Memory B cell (primary cell): Measurements from ENCODE around the gene NXN.
"Not testable (repeated sequence)": the region's sequence is repeated elsewhere in the genome, so short reads cannot be mapped to it uniquely, and the experiment has no call there.

ENCODE experiments used
- ATAC-seq: fragments of 150-1000 bp; cut with Tn5 transposase; 2 replicates; pipeline ENCODE4 v1.10.0; 2021; ENCODE audit warnings: low read depth, mild to moderate bottlenecking, moderate library complexity
- DNase-seq, 2 donors: peaks; one replicate each; pipeline ENCODE4 v3.0.0; 2022; ENCODE audit warnings: low spot score in 2 of 2
- H3K27ac Mint-ChIP-seq: one replicate; pipeline ENCODE4 v1.8.0; 2022; ENCODE audit warnings: mild to moderate bottlenecking, moderate library complexity, mixed read lengths
- H3K27me3 Mint-ChIP-seq: one replicate; pipeline ENCODE4 v1.8.0; 2022; ENCODE audit warnings: mixed read lengths
- H3K36me3 Mint-ChIP-seq: one replicate; pipeline ENCODE4 v1.8.0; 2022; ENCODE audit warnings: mild to moderate bottlenecking, mixed read lengths
- H3K4me1 Mint-ChIP-seq: one replicate; pipeline ENCODE4 v1.8.0; 2022; ENCODE audit warnings: mixed read lengths
- H3K4me3 Mint-ChIP-seq: one replicate; pipeline ENCODE4 v1.8.0; 2022; ENCODE audit warnings: mild to moderate bottlenecking, moderate library complexity, mixed read lengths
- H3K9me3 Mint-ChIP-seq: one replicate; pipeline ENCODE4 v1.8.0; 2022; ENCODE audit warnings: mixed read lengths

NXN gene

GRCh38 chr17:945672-946071, 33.9 kb downstream of the NXN start:
- ATAC-seq (no peak), DNase-seq (no peak)
- Mint-ChIP-seq H3K4me1 (no peaks in the 10 kb centered on the region), H3K9me3 (no peaks in the 10 kb centered on the region), H3K27me3 (peaks cover 6% of the 10 kb centered on the region), H3K4me3 (no peak overlapping the region), H3K27ac (no peak overlapping the region), H3K36me3 (no peaks in the 10 kb centered on the region)

- Mint-ChIP-seq H3K27ac (no peak overlapping the region), H3K9me3 (no peaks in the 10 kb centered on the region), H3K27me3 (no peaks in the 10 kb centered on the region), H3K36me3 (no peaks in the 10 kb centered on the region), H3K4me1 (no peaks in the 10 kb centered on the region), H3K4me3 (no peak overlapping the region)
- ATAC-seq (no peak), DNase-seq (no peak)
Measured at GRCh38 chr17:944266-944826, 35.2 kb downstream of the NXN start.

- no peaks in the 10 kb centered on the region for H3K4me1 Mint-ChIP-seq
- ATAC-seq (no peak), DNase-seq (no peak)
- no peaks in the 10 kb centered on the region for H3K9me3 Mint-ChIP-seq
- no peak overlapping the region for H3K27ac Mint-ChIP-seq
- no peaks in the 10 kb centered on the region for H3K36me3 Mint-ChIP-seq
- no peak overlapping the region for H3K4me3 Mint-ChIP-seq
- peaks cover 2% of the 10 kb centered on the region for H3K27me3 Mint-ChIP-seq
Measured at GRCh38 chr17:935485-935884, 44.1 kb downstream of the NXN start.

GRCh38 chr17:933312-934073, 46.1 kb downstream of the NXN start:
- H3K36me3 Mint-ChIP-seq = no peaks in the 10 kb centered on the region
- no peaks in the 10 kb centered on the region for H3K4me1 Mint-ChIP-seq
- ATAC-seq = no peak
- H3K27ac Mint-ChIP-seq = no peak overlapping the region
- H3K27me3 Mint-ChIP-seq = peaks cover 4% of the 10 kb centered on the region
- H3K9me3 Mint-ChIP-seq = no peaks in the 10 kb centered on the region
- H3K4me3 Mint-ChIP-seq = no peak overlapping the region
- no peak for DNase-seq

- H3K4me3 Mint-ChIP-seq = no peak overlapping the region
- ATAC-seq (no peak), DNase-seq (no peak)
- H3K27ac Mint-ChIP-seq = no peak overlapping the region
- H3K9me3 Mint-ChIP-seq = no peaks in the 10 kb centered on the region
- no peaks in the 10 kb centered on the region for H3K4me1 Mint-ChIP-seq
- no peaks in the 10 kb centered on the region for H3K36me3 Mint-ChIP-seq
- H3K27me3 Mint-ChIP-seq = peaks cover 10% of the 10 kb centered on the region
Measured at GRCh38 chr17:930258-930657, 49.3 kb downstream of the NXN start.

- no peak for DNase-seq
Measured at GRCh38 chr17:929586-929985, 50.0 kb downstream of the NXN start.

GRCh38 chr17:927611-928461, 51.7 kb downstream of the NXN start:
- Mint-ChIP-seq H3K4me1 (no peaks in the 10 kb centered on the region), H3K27ac (no peak overlapping the region), H3K9me3 (no peaks in the 10 kb centered on the region), H3K27me3 (peaks cover 16% of the 10 kb centered on the region), H3K4me3 (no peak overlapping the region), H3K36me3 (no peaks in the 10 kb centered on the region)
- ATAC-seq = no peak
- DNase-seq = no peak

More at GRCh38 chr17:929586-929985, 50.0 kb downstream of the NXN start:
- no peak overlapping the region for H3K27ac Mint-ChIP-seq
- no peak overlapping the region for H3K4me3 Mint-ChIP-seq
- no peaks in the 10 kb centered on the region for H3K9me3 Mint-ChIP-seq
- ATAC-seq = no peak
- peaks cover 12% of the 10 kb centered on the region for H3K27me3 Mint-ChIP-seq
- H3K36me3 Mint-ChIP-seq = no peaks in the 10 kb centered on the region
- H3K4me1 Mint-ChIP-seq = no peaks in the 10 kb centered on the region

GRCh38 chr17:925817-926216, 53.8 kb downstream of the NXN start:
- no peak for ATAC-seq
- H3K9me3 Mint-ChIP-seq = no peaks in the 10 kb centered on the region
- H3K4me1 Mint-ChIP-seq = no peaks in the 10 kb centered on the region
- no peak for DNase-seq
- no peak overlapping the region for H3K4me3 Mint-ChIP-seq
- no peak overlapping the region for H3K27ac Mint-ChIP-seq
- H3K27me3 Mint-ChIP-seq = peaks cover 21% of the 10 kb centered on the region
- H3K36me3 Mint-ChIP-seq = no peaks in the 10 kb centered on the region

GRCh38 chr17:924711-925475, 54.7 kb downstream of the NXN start:
- Mint-ChIP-seq H3K9me3 (no peaks in the 10 kb centered on the region), H3K36me3 (no peaks in the 10 kb centered on the region), H3K27me3 (peaks cover 19% of the 10 kb centered on the region), H3K27ac (no peak overlapping the region), H3K4me1 (no peaks in the 10 kb centered on the region), H3K4me3 (no peak overlapping the region)
- DNase-seq (no peak), ATAC-seq (no peak)

GRCh38 chr17:924306-924705, 55.3 kb downstream of the NXN start:
- not testable (repeated sequence) for H3K36me3 Mint-ChIP-seq, H3K27ac Mint-ChIP-seq, H3K9me3 Mint-ChIP-seq, ATAC-seq, H3K4me1 Mint-ChIP-seq, DNase-seq, H3K4me3 Mint-ChIP-seq
- H3K27me3 Mint-ChIP-seq = peaks cover 21% of the 10 kb centered on the region

- peaks cover 21% of the 10 kb centered on the region for H3K27me3 Mint-ChIP-seq
- DNase-seq = no peak
- no peaks in the 10 kb centered on the region for H3K36me3 Mint-ChIP-seq
- no peak overlapping the region for H3K4me3 Mint-ChIP-seq
- H3K4me1 Mint-ChIP-seq = no peaks in the 10 kb centered on the region
- H3K9me3 Mint-ChIP-seq = no peaks in the 10 kb centered on the region
- no peak for ATAC-seq
- H3K27ac Mint-ChIP-seq = no peak overlapping the region
Measured at GRCh38 chr17:923633-924032, 55.9 kb downstream of the NXN start.

GRCh38 chr17:921161-921560, 58.4 kb downstream of the NXN start:
- Mint-ChIP-seq H3K27ac (no peak overlapping the region), H3K4me3 (no peak overlapping the region), H3K27me3 (peaks cover 17% of the 10 kb centered on the region), H3K4me1 (no peaks in the 10 kb centered on the region), H3K9me3 (no peaks in the 10 kb centered on the region), H3K36me3 (no peaks in the 10 kb centered on the region)
- no peak for ATAC-seq
- no peak for DNase-seq

- no peaks in the 10 kb centered on the region for H3K9me3 Mint-ChIP-seq
- ATAC-seq (no peak), DNase-seq (no peak)
- peaks cover 14% of the 10 kb centered on the region for H3K27me3 Mint-ChIP-seq
- no peak overlapping the region for H3K4me3 Mint-ChIP-seq
- no peaks in the 10 kb centered on the region for H3K36me3 Mint-ChIP-seq
- H3K27ac Mint-ChIP-seq = no peak overlapping the region
- no peaks in the 10 kb centered on the region for H3K4me1 Mint-ChIP-seq
Measured at GRCh38 chr17:920190-920589, 59.4 kb downstream of the NXN start.
